Measurements from ENCODE around the gene GOLM1.

GRCh38 chr9:86039991-86040860 lies 59.1 kb downstream of the GOLM1 start:
- TF ChIP-seq CTCF (conservative IDR thresholded peaks at IDR 0.05; ENCODE audit: low read depth, low read length) (no peak), CEBPB (IDR thresholded peaks at IDR 0.05; ENCODE audit: low read depth, low read length) (no peak), POLR2A (IDR thresholded peaks at IDR 0.05; ENCODE audit: low read depth, low read length) (no peak)

Measured in IMR-90 (cell line).